GM18909 (cell line): ENCODE measurements around the gene RNF126.

Source experiments
- ATAC-seq: cut with Tn5 transposase; IDR thresholded peaks from one replicate; pipeline ENCODE4 v1.9.1; 2021; ENCODE audit warnings: mild to moderate bottlenecking; ENCODE audit not compliant: unreplicated experiment, poor library complexity

The RNF126 gene

GRCh38 chr19:664913-665443 lies 2.0 kb upstream of the RNF126 start:
- ATAC-seq, result no peak

GRCh38 chr19:663682-664117 lies 686 bp upstream of the RNF126 start:
- no peak for ATAC-seq

- peak; percentile 15 for ATAC-seq
Measured at GRCh38 chr19:662207-662961, 630 bp downstream of the RNF126 start.

GRCh38 chr19:661427-662196 lies 1.4 kb downstream of the RNF126 start:
- no peak for ATAC-seq

- ATAC-seq, result no peak
Measured at GRCh38 chr19:660793-661426, 2.1 kb downstream of the RNF126 start.

- no peak for ATAC-seq
Measured at GRCh38 chr19:658916-659839, 3.8 kb downstream of the RNF126 start.

GRCh38 chr19:658059-658839 lies 4.8 kb downstream of the RNF126 start:
- no peak for ATAC-seq

GRCh38 chr19:657611-658010 lies 5.4 kb downstream of the RNF126 start:
- ATAC-seq, result no peak

- ATAC-seq, result no peak
Measured at GRCh38 chr19:656751-657559, 6.1 kb downstream of the RNF126 start.

GRCh38 chr19:655691-656090 lies 7.3 kb downstream of the RNF126 start:
- no peak for ATAC-seq

- ATAC-seq, result no peak
Measured at GRCh38 chr19:653425-653824, 9.6 kb downstream of the RNF126 start.

- no peak for ATAC-seq
Measured at GRCh38 chr19:652467-653389, 10.3 kb downstream of the RNF126 start.

- ATAC-seq, result no peak
Measured at GRCh38 chr19:651991-652390, 11.0 kb downstream of the RNF126 start.

- no peak for ATAC-seq
Measured at GRCh38 chr19:651114-651818, 11.7 kb downstream of the RNF126 start.

GRCh38 chr19:650121-650520 lies 12.9 kb downstream of the RNF126 start:
- ATAC-seq, result no peak

GRCh38 chr19:648904-649801 lies 13.9 kb downstream of the RNF126 start:
- no peak for ATAC-seq
